ENCODE results near the gene CYP4F8.

DNA sequence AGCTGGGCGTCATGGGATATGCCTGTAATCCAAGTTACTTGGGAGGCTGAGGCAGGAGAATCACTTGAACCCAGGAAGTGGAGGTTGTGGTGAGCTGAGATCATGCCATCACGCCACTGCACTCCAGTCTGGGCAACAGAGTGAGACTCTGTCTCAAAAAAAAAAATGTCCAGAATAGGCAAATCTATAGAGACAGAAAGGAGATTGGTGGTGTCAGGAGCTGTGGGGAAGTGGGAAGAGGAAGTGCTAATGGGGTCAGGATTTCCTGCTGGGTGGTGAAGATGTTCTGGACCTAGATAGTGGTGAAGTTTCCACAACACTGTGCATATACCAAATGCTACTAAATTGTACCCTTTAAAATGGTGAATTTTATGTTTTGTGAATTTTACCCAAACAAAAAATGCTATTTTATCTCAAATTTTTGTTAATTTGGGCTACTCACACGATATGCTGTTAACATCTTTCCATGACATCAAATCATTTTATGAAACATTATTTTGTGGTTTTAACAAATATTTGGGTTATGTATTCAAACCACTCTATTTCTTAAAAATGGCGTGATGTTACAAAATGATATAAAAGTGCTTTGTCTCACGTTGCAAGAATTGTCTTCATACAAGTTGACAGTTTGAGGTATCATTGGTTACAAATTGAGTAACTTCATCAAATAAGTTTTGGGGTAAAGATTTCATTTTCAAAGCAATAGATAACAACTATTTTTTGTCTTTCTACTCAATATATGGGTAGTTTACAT is 18.2 kb downstream of the CYP4F8 start:
- TF ChIP-seq POLR2AphosphoS5 (IDR thresholded peaks at IDR 0.05): no peak
- TF ChIP-seq, protein P1, sequence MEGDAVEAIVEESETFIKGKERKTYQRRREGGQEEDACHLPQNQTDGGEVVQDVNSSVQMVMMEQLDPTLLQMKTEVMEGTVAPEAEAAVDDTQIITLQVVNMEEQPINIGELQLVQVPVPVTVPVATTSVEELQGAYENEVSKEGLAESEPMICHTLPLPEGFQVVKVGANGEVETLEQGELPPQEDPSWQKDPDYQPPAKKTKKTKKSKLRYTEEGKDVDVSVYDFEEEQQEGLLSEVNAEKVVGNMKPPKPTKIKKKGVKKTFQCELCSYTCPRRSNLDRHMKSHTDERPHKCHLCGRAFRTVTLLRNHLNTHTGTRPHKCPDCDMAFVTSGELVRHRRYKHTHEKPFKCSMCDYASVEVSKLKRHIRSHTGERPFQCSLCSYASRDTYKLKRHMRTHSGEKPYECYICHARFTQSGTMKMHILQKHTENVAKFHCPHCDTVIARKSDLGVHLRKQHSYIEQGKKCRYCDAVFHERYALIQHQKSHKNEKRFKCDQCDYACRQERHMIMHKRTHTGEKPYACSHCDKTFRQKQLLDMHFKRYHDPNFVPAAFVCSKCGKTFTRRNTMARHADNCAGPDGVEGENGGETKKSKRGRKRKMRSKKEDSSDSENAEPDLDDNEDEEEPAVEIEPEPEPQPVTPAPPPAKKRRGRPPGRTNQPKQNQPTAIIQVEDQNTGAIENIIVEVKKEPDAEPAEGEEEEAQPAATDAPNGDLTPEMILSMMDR (IDR thresholded peaks at IDR 0.05): no peak
- TF ChIP-seq EP300 (IDR thresholded peaks at IDR 0.05): no peak

Data from upper lobe of left lung (tissue), 4 donors.